ENCODE results near the gene PRLH. TPM values are rescaled to one million over a fixed set of nuclear protein-coding genes. Genes with fewer than 3 reads are reported as not detected.

PRLH gene
- total RNA-seq, 2 donors from 2014 or later: not detected

DNA sequence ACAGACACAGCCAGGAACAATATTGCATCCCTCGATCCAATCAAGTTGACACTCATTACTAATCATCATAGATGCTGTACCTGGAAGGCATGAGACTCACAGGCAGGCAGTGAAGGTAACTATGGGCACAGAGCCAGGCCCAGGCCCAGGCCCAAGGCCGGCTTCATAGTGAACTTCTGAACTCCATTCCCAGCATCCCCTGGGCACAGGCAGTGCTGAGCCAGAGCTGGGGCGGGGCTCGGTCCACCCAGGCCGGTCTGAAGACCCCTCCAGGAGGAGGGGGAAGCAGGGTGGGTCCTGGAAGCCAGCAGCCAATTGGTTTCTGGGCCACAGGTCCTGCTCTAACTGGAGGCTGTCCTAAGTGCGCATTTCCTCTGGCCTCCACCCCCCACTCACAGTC, 41.7 kb upstream of the PRLH start:
- Histone ChIP-seq H3K9ac (ENCODE audit: low read depth in 2 of 2, low read length in 2 of 2) (no peak overlapping the region), H3K36me3 (no peaks in the 10 kb centered on the region), H3K27me3 (no peaks in the 10 kb centered on the region), H3K27ac (no peak overlapping the region), H3K4me1 (no peaks in the 10 kb centered on the region), H3K4me3 (no peak overlapping the region), H3K9me3 (no peaks in the 10 kb centered on the region)
- DNase-seq: no peak
- intact Hi-C loops (cut with DNase I): no loop called here
- TF ChIP-seq, protein P1, sequence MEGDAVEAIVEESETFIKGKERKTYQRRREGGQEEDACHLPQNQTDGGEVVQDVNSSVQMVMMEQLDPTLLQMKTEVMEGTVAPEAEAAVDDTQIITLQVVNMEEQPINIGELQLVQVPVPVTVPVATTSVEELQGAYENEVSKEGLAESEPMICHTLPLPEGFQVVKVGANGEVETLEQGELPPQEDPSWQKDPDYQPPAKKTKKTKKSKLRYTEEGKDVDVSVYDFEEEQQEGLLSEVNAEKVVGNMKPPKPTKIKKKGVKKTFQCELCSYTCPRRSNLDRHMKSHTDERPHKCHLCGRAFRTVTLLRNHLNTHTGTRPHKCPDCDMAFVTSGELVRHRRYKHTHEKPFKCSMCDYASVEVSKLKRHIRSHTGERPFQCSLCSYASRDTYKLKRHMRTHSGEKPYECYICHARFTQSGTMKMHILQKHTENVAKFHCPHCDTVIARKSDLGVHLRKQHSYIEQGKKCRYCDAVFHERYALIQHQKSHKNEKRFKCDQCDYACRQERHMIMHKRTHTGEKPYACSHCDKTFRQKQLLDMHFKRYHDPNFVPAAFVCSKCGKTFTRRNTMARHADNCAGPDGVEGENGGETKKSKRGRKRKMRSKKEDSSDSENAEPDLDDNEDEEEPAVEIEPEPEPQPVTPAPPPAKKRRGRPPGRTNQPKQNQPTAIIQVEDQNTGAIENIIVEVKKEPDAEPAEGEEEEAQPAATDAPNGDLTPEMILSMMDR (IDR thresholded peaks at IDR 0.05): no peak

DNA sequence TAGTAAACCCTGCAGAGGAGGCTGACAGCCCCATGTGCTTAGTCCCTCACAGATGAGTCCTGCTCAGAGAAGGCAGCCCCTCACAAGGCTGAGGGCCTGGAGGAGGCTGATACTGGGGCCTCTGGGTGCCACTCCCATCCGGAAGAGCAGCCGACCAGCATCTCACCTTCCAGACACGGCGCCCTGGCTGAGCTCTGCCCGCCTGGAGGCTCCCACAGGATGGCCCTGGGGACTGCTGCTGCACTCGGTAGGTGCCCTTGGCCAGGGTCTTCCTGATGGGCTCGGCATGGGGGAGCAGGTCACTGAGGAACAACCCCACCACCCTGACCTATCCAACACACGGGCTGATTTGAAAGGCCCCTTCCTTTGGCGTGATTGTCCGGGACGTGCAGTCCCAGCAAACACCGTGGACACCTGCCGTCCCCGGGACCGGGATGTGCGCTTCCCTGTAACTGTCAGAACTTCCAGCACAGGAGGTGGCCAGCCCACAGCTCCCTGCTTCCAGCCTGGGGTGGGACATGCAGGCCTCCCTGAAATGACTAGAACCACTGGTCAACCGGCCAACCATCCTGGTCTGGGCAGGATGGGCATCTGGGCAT, 40.7 kb upstream of the PRLH start:
- Histone ChIP-seq H3K9me3 (no peaks in the 10 kb centered on the region), H3K27ac (no peak overlapping the region), H3K9ac (ENCODE audit: low read depth in 2 of 2, low read length in 2 of 2) (no peak overlapping the region), H3K4me3 (no peak overlapping the region), H3K36me3 (no peaks in the 10 kb centered on the region), H3K27me3 (no peaks in the 10 kb centered on the region), H3K4me1 (no peaks in the 10 kb centered on the region)
- DNase-seq: no peak
- TF ChIP-seq, protein P1 (IDR thresholded peaks at IDR 0.05): no peak
- intact Hi-C loops (cut with DNase I): no loop called here

DNA sequence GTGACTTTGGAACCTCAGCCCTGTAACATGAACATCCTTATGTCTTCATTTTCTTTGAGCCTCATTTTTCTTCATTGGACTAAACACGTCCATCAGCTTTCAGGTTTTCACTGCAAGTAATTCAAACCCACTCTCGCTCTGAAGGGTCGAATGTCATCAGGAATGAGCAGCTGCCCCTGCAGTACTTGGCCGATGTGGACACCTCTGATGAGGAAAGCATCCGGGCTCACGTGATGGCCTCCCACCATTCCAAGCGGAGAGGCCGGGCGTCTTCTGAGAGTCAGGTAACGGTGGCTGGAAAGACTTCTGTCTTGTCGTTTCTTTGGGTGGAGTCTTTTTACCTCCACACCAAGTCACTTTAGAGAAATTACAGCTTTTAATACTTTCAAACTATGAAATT, 39.1 kb upstream of the PRLH start:
- TF ChIP-seq, protein P1 (IDR thresholded peaks at IDR 0.05): no peak
- no peaks in the 10 kb centered on the region for H3K4me1 ChIP-seq
- no peak overlapping the region for H3K9ac ChIP-seq (ENCODE audit: low read depth in 2 of 2, low read length in 2 of 2)
- no peaks in the 10 kb centered on the region for H3K27me3 ChIP-seq
- intact Hi-C loops (cut with DNase I): no loop called here
- no peak for DNase-seq
- H3K9me3 ChIP-seq: no peaks in the 10 kb centered on the region
- H3K36me3 ChIP-seq: no peaks in the 10 kb centered on the region
- no peak overlapping the region for H3K4me3 ChIP-seq
- H3K27ac ChIP-seq: no peak overlapping the region

DNA sequence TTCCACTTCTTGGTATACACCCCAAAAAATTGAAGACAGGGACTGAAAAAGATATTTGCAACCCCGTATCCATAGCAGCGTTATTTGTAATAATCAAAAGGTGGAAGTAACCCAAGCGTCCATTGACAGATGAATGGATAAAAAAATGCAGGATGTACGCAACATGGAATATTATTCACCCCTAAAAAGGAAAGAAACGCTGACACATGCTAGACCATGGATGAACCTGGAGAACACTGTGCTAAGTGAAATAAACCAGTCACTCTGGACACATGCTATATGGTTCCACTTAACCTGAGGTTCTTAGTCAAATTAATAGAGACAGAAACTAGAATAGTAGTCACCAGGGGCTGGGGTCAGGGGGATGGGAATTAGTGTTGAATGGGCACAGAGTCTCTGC, 38.6 kb upstream of the PRLH start:
- TF ChIP-seq, protein P1 (IDR thresholded peaks at IDR 0.05): no peak
- intact Hi-C loops (cut with DNase I): no loop called here
- no peaks in the 10 kb centered on the region for H3K4me1 ChIP-seq
- no peak overlapping the region for H3K4me3 ChIP-seq
- no peaks in the 10 kb centered on the region for H3K36me3 ChIP-seq
- H3K9me3 ChIP-seq: no peaks in the 10 kb centered on the region
- no peak overlapping the region for H3K27ac ChIP-seq
- H3K9ac ChIP-seq (ENCODE audit: low read depth in 2 of 2, low read length in 2 of 2): no peak overlapping the region
- DNase-seq: no peak
- H3K27me3 ChIP-seq: no peaks in the 10 kb centered on the region

DNA sequence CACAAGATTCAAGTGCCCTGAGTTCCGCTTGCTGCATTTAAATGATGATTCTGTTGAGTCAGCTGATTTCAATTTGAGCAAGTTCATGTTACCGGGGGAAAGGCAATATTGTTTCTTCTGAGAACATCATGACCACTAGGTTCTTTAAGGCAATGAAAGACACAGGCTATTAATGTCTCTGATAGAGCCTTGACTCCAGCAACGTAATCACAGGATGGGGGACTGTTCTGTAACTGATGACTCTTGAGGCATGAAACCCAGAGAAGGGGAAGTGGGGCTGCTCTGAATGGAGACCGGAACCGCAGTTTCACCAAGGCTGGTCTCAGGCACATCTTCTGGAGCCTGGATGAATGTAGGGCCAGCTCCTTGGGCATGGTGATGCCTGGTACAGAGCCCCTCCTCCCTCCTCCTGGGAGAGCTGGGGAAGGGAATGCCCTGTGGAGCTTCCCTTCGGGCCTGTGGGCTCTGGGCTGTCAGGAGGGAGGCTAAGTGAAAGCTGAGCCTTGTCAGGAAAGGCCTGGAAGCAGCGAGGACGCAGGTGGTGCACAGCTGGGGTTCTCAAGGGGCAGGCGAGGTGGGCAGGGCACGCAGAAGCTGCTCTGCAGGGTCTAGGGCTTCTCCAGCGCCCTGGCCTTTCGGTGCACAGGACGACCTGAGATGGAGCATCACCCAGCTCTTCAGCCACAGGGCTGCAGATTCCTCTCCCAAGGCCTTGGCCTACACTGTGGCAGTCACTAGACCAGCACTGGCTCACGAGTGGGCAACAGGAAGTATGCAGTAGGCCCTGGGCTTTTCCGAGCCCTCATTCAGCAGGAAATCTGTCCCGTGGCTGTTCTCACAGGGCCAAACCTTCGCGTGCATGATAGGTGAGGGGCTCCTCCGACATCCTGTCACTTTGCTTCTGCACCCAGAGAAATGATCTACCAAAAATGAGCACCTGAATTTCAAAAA, 36.6 kb upstream of the PRLH start:
- TF ChIP-seq, protein P1 (IDR thresholded peaks at IDR 0.05): no peak
- H3K4me1 ChIP-seq: no peaks in the 10 kb centered on the region
- H3K36me3 ChIP-seq: no peaks in the 10 kb centered on the region
- no peak for DNase-seq
- no peak overlapping the region for H3K9ac ChIP-seq (ENCODE audit: low read depth in 2 of 2, low read length in 2 of 2)
- no peak overlapping the region for H3K4me3 ChIP-seq
- intact Hi-C loops (cut with DNase I): no loop called here
- no peak overlapping the region for H3K27ac ChIP-seq
- H3K9me3 ChIP-seq: no peaks in the 10 kb centered on the region
- H3K27me3 ChIP-seq: no peaks in the 10 kb centered on the region

Measured in colonic mucosa (tissue), 4 donors.